ENCODE results near the gene CCIN.

Gene CCIN

DNA sequence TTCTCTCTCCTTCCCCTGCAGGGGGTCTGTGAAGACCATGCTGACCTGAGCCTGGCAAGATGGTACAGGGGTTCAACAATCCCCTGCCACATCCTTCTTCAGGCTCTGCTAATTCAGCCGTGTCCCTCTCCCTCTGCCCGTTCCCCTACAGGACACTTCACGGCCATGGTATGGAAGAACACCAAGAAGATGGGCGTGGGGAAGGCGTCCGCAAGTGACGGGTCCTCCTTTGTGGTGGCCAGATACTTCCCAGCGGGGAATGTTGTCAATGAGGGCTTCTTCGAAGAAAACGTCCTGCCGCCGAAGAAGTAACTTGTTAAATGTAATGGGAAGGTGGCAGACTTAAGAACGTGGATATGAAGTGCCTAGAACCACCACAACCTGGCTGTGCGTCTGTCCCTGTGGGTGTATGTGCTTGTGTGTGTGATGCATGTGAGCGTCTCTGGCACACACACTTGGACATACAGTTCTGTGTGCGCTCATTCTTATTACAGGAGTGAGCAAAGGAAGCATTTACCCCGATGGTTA is 6.9 kb upstream of the CCIN start:
- DNase-seq (ENCODE audit: extremely low read depth, low read depth), result no peak
- TF ChIP-seq, protein P1, sequence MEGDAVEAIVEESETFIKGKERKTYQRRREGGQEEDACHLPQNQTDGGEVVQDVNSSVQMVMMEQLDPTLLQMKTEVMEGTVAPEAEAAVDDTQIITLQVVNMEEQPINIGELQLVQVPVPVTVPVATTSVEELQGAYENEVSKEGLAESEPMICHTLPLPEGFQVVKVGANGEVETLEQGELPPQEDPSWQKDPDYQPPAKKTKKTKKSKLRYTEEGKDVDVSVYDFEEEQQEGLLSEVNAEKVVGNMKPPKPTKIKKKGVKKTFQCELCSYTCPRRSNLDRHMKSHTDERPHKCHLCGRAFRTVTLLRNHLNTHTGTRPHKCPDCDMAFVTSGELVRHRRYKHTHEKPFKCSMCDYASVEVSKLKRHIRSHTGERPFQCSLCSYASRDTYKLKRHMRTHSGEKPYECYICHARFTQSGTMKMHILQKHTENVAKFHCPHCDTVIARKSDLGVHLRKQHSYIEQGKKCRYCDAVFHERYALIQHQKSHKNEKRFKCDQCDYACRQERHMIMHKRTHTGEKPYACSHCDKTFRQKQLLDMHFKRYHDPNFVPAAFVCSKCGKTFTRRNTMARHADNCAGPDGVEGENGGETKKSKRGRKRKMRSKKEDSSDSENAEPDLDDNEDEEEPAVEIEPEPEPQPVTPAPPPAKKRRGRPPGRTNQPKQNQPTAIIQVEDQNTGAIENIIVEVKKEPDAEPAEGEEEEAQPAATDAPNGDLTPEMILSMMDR (IDR thresholded peaks at IDR 0.05; ENCODE audit: low read depth, low read length), result no peak

DNA sequence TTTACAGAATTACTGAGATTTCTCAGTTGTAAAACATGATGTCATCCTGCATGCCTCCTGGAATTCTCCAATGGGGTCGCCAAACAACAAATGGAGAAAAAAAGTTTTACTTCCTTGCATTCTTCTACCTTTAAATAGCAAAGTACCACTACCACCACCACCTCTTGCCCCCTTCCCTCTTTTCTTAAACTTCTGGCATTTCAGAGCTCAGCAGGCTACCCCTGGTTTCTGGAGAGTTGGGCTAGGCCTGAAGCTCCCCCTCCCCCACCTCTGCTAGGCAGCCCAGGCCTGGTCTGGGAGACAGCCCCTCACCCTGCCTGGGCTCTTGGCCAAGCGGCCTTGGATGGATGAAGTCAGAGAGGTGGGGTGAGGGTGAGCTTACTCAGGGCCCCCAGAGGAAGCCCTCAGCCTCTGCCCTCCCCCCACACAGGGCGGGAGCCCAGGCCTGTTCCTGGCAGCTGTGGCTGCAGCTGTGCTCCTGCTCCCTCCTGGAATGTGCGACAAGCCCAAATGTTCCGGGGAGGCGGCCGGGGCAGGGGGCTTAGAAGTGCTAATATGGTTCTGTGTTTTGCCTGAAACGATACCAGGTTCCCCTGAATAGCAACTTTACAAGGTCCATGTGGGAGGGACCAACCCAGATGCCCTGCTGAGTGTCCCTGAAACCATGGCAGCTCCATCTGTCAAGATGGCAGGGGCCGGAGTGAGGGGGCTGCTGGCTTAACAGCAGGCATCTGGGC is 6.0 kb upstream of the CCIN start:
- DNase-seq (ENCODE audit: extremely low read depth, low read depth), result no peak
- TF ChIP-seq, protein P1 (IDR thresholded peaks at IDR 0.05; ENCODE audit: low read depth, low read length), result no peak

DNA sequence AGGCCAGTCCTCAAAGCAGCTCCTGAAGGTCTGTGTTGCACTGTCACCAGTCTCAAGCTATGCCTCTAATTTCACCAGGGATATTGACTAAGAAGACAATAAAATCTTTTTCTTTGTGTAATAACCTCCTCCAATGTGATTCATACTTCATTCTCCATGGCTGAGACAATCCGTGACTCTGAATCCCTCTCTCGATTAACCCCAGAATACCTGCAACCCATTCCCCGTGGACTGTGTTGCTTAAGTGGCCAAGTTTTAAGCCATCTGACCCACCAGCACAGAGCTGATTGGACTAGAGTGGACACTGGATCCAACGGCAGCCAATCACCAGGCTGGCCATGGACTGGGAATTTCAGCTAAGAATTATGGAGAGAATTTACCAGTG is 5.4 kb upstream of the CCIN start:
- TF ChIP-seq, protein P1 (IDR thresholded peaks at IDR 0.05; ENCODE audit: low read depth, low read length), result no peak
- DNase-seq (ENCODE audit: extremely low read depth, low read depth), result no peak

DNA sequence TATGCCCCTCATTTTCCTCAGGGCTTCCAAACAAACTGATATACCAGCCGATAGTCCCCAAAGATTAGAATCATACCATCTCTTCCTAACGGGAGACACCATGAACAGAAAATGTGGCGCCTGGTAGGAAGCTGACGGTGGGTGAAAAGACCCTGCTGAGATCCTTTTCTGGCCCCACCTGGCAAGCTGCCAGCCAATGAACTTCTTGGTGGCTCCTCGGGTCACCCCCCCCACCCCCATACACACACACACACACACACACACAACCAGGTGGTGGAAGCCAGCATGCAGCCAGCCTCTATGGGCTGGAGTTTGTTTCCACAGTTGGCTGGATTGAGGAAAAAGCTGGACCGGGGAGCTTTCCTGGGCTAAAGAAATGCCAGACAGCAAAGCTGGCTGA is 4.8 kb upstream of the CCIN start:
- TF ChIP-seq, protein P1 (IDR thresholded peaks at IDR 0.05; ENCODE audit: low read depth, low read length), result no peak
- no peak for DNase-seq (ENCODE audit: extremely low read depth, low read depth)

DNA sequence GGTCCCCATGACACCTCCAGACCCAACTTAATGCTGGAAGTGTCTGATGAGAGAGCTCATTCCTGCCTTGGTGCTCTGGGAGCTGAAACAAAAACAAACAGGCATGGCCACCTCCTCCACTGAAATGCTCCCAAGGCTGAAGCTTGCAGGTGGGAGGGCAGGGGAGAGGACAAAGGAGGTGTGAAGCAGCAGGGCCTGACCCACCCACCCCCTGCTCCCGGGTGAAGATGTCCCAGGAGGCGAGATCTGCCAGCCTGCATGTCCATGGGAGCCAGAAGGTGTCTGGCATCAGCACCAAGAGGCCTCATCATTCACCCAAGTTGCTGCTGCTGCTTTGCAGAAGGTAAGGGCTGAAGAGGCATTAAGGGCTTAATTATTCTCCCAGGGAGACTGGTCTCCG is 4.2 kb upstream of the CCIN start:
- no peak for DNase-seq (ENCODE audit: extremely low read depth, low read depth)
- TF ChIP-seq, protein P1 (IDR thresholded peaks at IDR 0.05; ENCODE audit: low read depth, low read length), result no peak

DNA sequence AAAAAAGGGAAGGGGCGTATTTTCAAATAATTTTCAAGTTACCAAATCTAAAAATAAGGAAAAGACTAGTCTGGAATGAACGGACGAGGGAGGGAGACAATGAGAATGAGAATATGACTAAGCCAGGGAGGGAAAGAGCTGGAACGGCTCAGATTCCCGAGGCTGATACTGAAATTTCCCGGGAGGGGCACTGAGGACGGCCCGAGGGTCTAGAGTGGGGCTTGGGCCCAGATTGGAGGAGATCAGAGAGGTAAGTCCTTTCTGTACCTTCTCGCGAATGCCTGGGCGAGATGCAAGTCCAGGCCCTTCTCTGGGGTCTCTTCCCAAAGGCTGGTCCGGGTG is 3.4 kb upstream of the CCIN start:
- no peak for DNase-seq (ENCODE audit: extremely low read depth, low read depth)

More for the DNA sequence above, 3.4 kb upstream of the CCIN start:
- TF ChIP-seq, protein P1 (IDR thresholded peaks at IDR 0.05; ENCODE audit: low read depth, low read length), result no peak
